Camera-type eye (tissue), 1 donor: ENCODE results near the gene CCR7. TPM values are rescaled to one million over a fixed set of nuclear protein-coding genes. Genes with fewer than 3 reads are reported as not detected.

Experiments
- total RNA-seq: library from RNA; depleted of rRNA; stranded (reverse); fragments of >200 nt; gene quantifications from one replicate; pipeline ENCODE4 v1.2.3, GENCODE V29; 2014

The CCR7 gene, protein sequence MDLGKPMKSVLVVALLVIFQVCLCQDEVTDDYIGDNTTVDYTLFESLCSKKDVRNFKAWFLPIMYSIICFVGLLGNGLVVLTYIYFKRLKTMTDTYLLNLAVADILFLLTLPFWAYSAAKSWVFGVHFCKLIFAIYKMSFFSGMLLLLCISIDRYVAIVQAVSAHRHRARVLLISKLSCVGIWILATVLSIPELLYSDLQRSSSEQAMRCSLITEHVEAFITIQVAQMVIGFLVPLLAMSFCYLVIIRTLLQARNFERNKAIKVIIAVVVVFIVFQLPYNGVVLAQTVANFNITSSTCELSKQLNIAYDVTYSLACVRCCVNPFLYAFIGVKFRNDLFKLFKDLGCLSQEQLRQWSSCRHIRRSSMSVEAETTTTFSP
- not detected for total RNA-seq

DNA sequence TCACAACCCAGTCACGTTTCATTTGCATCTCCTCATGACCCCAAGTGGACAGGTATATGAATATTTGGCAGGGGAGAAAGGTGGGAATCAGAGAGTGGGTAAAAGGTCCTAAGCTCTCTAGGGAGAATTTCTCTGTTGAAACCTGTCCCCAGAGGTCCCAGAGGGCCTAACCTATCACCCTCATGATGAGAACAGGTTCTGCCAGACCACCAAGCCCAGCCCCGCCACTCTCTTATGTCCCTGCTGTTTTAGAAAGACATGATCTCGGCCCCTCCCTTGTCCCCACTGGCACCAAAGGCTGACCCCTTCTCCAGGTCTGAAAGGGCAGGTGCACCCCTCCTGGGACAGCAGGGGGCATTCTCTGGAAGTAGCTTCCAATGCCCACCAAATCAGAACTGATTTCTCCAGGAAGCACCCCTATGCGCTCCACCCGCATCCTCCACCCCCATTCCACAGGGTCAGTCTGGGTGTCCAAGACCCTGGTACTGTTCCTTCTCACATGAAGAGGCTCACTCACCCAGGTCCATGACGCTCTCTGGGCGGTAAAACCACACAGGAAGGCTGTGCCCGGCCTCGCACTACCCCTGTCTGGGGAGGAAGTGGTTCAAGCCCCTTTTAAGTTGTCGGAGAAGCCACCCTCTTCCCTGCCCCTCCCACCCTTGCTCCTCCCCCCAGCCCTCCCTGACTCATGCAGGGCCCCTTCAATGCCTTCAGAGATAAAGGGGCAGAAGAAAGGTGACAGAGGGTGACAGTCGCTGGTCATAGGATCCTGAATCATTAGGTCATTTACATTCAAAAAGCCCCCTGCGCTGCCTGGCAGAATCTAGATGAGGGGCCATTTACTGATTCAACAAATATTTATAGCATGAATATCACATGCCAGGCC, at the start of gene CCR7:
Gene CCR7, minus strand, starts transcription at position 590 of the 886 bp plus-strand sequence. Its CDS starts 63 bp downstream, at position 527.

Other genes with a start within 250 kb of the CCR7 start
- not detected for gene GJD3, start 200.7 kb downstream of the CCR7 start, total RNA-seq
- gene TOP2A, start 147.6 kb downstream of the CCR7 start, total RNA-seq = 62.8 TPM
- gene IGFBP4, start 122.0 kb downstream of the CCR7 start, total RNA-seq = 182 TPM
- gene TNS4, start 63.8 kb downstream of the CCR7 start, total RNA-seq = 1.8 TPM
- 186 TPM for gene SMARCE1, start 82.3 kb upstream of the CCR7 start, total RNA-seq
- gene KRT222, start 99.7 kb upstream of the CCR7 start, total RNA-seq = 11.5 TPM
- gene KRT24, start 138.3 kb upstream of the CCR7 start, total RNA-seq = not detected
- gene KRT25, start 189.9 kb upstream of the CCR7 start, total RNA-seq = 0.22 TPM
- not detected for gene KRT26, start 206.7 kb upstream of the CCR7 start, total RNA-seq
- gene KRT27, start 217.1 kb upstream of the CCR7 start, total RNA-seq = 0.22 TPM
- 0.27 TPM for gene KRT28, start 234.5 kb upstream of the CCR7 start, total RNA-seq